ELF-1 (cell line): ENCODE data around the gene ZNF835.
"Not testable (repeated sequence)": the region's sequence is repeated elsewhere in the genome, so short reads cannot be mapped to it uniquely, and the experiment has no call there.

ENCODE experiments used
- DNase-seq: peaks from one replicate; pipeline ENCODE4 v3.0.0-alpha.2; 2016; ENCODE audit warnings: low read depth, low spot score

ZNF835 gene

GRCh38 chr19:56671613-56671994, at the start of gene ZNF835:
TSS of gene ZNF835 (minus strand) at chr19:56671757. CDS start at chr19:56665198, 6,559 bp downstream.
- DNase-seq, result peak; percentile 97

- DNase-seq, result no peak
Observed at GRCh38 chr19:56720281-56720680, 48.7 kb upstream of the ZNF835 start.

GRCh38 chr19:56718231-56718630, 46.7 kb upstream of the ZNF835 start:
- DNase-seq, result no peak

GRCh38 chr19:56712611-56713276, 41.2 kb upstream of the ZNF835 start:
- DNase-seq, result no peak

- DNase-seq, result no peak
Observed at GRCh38 chr19:56710437-56710836, 38.9 kb upstream of the ZNF835 start.

GRCh38 chr19:56707821-56708220, 36.3 kb upstream of the ZNF835 start:
- no peak for DNase-seq

- DNase-seq, result no peak
Observed at GRCh38 chr19:56705939-56706338, 34.4 kb upstream of the ZNF835 start.

GRCh38 chr19:56701895-56702294, 30.3 kb upstream of the ZNF835 start:
- no peak for DNase-seq

- no peak for DNase-seq
Observed at GRCh38 chr19:56699552-56699951, 28.0 kb upstream of the ZNF835 start.

GRCh38 chr19:56692206-56692895, 20.8 kb upstream of the ZNF835 start:
- DNase-seq, result no peak

- no peak for DNase-seq
Observed at GRCh38 chr19:56690670-56691069, 19.1 kb upstream of the ZNF835 start.

- no peak for DNase-seq
Observed at GRCh38 chr19:56689198-56689597, 17.6 kb upstream of the ZNF835 start.

- DNase-seq, result no peak
Observed at GRCh38 chr19:56687031-56687430, 15.5 kb upstream of the ZNF835 start.

GRCh38 chr19:56683116-56683515, 11.6 kb upstream of the ZNF835 start:
- DNase-seq, result no peak

GRCh38 chr19:56681702-56682101, 10.1 kb upstream of the ZNF835 start:
- no peak for DNase-seq

GRCh38 chr19:56678205-56678604, 6.6 kb upstream of the ZNF835 start:
- no peak for DNase-seq

- DNase-seq, result not testable (repeated sequence)
Observed at GRCh38 chr19:56672610-56673009, 1.1 kb upstream of the ZNF835 start.

GRCh38 chr19:56670961-56671612, 470 bp downstream of the ZNF835 start:
- DNase-seq, result no peak

GRCh38 chr19:56670401-56670960, 1.1 kb downstream of the ZNF835 start:
- no peak for DNase-seq

- DNase-seq, result no peak
Observed at GRCh38 chr19:56668676-56669075, 2.9 kb downstream of the ZNF835 start.

GRCh38 chr19:56667311-56667870, 4.2 kb downstream of the ZNF835 start:
- DNase-seq, result peak; percentile 21

- no peak for DNase-seq
Observed at GRCh38 chr19:56664511-56664910, 7.0 kb downstream of the ZNF835 start.
